Stimulated activated memory B cell treated with anti-CD40 and anti-IgM and Interleukin-4, amounts not matched to agents 10 μg/mL and 1 μg/mL and 100 μg/mL, for 72 hours (primary cell): ENCODE measurements around the gene POLR1G.
A peak's percentile ranks its signal among the peaks of the same experiment; 100 is the strongest.

ENCODE experiments used
- ATAC-seq: fragments of 150-1000 bp; cut with Tn5 transposase; 2 replicates; pipeline ENCODE4 v1.10.0; 2021
- H3K27ac Mint-ChIP-seq: one replicate; pipeline ENCODE4 v1.8.0; 2022; ENCODE audit warnings: mild to moderate bottlenecking, mixed read lengths
- H3K27me3 Mint-ChIP-seq: one replicate; pipeline ENCODE4 v1.8.0; 2022; ENCODE audit warnings: mixed read lengths
- H3K36me3 Mint-ChIP-seq: one replicate; pipeline ENCODE4 v1.8.0; 2022; ENCODE audit warnings: mixed read lengths
- H3K4me1 Mint-ChIP-seq: one replicate; pipeline ENCODE4 v1.8.0; 2022; ENCODE audit warnings: mixed read lengths
- H3K4me3 Mint-ChIP-seq: one replicate; pipeline ENCODE4 v1.8.0; 2022; ENCODE audit warnings: mild to moderate bottlenecking, moderate library complexity, mixed read lengths
- H3K9me3 Mint-ChIP-seq: one replicate; pipeline ENCODE4 v1.8.0; 2022; ENCODE audit warnings: mixed read lengths

POLR1G gene

GRCh38 chr19:45406226-45407090 lies at the start of gene POLR1G:
Gene POLR1G (plus strand): TSS chr19:45406644. CDS start chr19:45406697, 53 bp downstream.
- Mint-ChIP-seq H3K4me1 (peaks cover 58% of the 10 kb centered on the region), H3K27ac (peak within 1 kb of the TSS; percentile 88), H3K4me3 (peak within 1 kb of the TSS; percentile 88), H3K36me3 (peaks cover 13% of the 10 kb centered on the region), H3K27me3 (peaks cover 30% of the 10 kb centered on the region), H3K9me3 (no peaks in the 10 kb centered on the region)
- ATAC-seq: peak; percentile 90

GRCh38 chr19:45356760-45357444 lies 49.5 kb upstream of the POLR1G start:
- no peak overlapping the region for H3K27ac Mint-ChIP-seq
- peaks cover 77% of the 10 kb centered on the region for H3K36me3 Mint-ChIP-seq
- H3K4me3 Mint-ChIP-seq: no peak overlapping the region
- H3K27me3 Mint-ChIP-seq: no peaks in the 10 kb centered on the region
- H3K4me1 Mint-ChIP-seq: no peaks in the 10 kb centered on the region
- H3K9me3 Mint-ChIP-seq: no peaks in the 10 kb centered on the region
- no peak for ATAC-seq

GRCh38 chr19:45357445-45357783 lies 49.0 kb upstream of the POLR1G start:
- Mint-ChIP-seq H3K36me3 (peaks cover 80% of the 10 kb centered on the region), H3K4me1 (no peaks in the 10 kb centered on the region), H3K4me3 (no peak overlapping the region), H3K27me3 (no peaks in the 10 kb centered on the region), H3K27ac (no peak overlapping the region), H3K9me3 (no peaks in the 10 kb centered on the region)
- ATAC-seq: no peak

- no peak for ATAC-seq
- H3K4me3 Mint-ChIP-seq: no peak overlapping the region
- H3K27me3 Mint-ChIP-seq: no peaks in the 10 kb centered on the region
- H3K4me1 Mint-ChIP-seq: no peaks in the 10 kb centered on the region
- no peaks in the 10 kb centered on the region for H3K9me3 Mint-ChIP-seq
- peaks cover 78% of the 10 kb centered on the region for H3K36me3 Mint-ChIP-seq
- no peak overlapping the region for H3K27ac Mint-ChIP-seq
Observed at GRCh38 chr19:45358213-45358792, 48.1 kb upstream of the POLR1G start.

- no peak overlapping the region for H3K27ac Mint-ChIP-seq
- H3K9me3 Mint-ChIP-seq: no peaks in the 10 kb centered on the region
Observed at GRCh38 chr19:45361608-45362007, 44.8 kb upstream of the POLR1G start.

GRCh38 chr19:45362291-45362690 lies 44.2 kb upstream of the POLR1G start:
- no peak for ATAC-seq
- peaks cover 60% of the 10 kb centered on the region for H3K36me3 Mint-ChIP-seq
- H3K4me3 Mint-ChIP-seq: no peak overlapping the region
- no peaks in the 10 kb centered on the region for H3K27me3 Mint-ChIP-seq
- H3K9me3 Mint-ChIP-seq: no peaks in the 10 kb centered on the region
- no peak overlapping the region for H3K27ac Mint-ChIP-seq
- H3K4me1 Mint-ChIP-seq: no peaks in the 10 kb centered on the region

More at GRCh38 chr19:45361608-45362007, 44.8 kb upstream of the POLR1G start:
- Mint-ChIP-seq H3K4me1 (no peaks in the 10 kb centered on the region), H3K36me3 (peaks cover 67% of the 10 kb centered on the region), H3K4me3 (no peak overlapping the region), H3K27me3 (no peaks in the 10 kb centered on the region)
- no peak for ATAC-seq

- Mint-ChIP-seq H3K36me3 (peaks cover 45% of the 10 kb centered on the region), H3K27ac (no peak overlapping the region), H3K4me3 (no peak overlapping the region), H3K9me3 (no peaks in the 10 kb centered on the region), H3K27me3 (no peaks in the 10 kb centered on the region), H3K4me1 (peaks cover 10% of the 10 kb centered on the region)
- peak; percentile 49 for ATAC-seq
Observed at GRCh38 chr19:45363861-45364459, 42.5 kb upstream of the POLR1G start.

GRCh38 chr19:45364696-45365095 lies 41.7 kb upstream of the POLR1G start:
- ATAC-seq: no peak
- H3K36me3 Mint-ChIP-seq: peaks cover 38% of the 10 kb centered on the region
- H3K4me3 Mint-ChIP-seq: no peak overlapping the region
- no peaks in the 10 kb centered on the region for H3K9me3 Mint-ChIP-seq
- no peak overlapping the region for H3K27ac Mint-ChIP-seq
- peaks cover 13% of the 10 kb centered on the region for H3K4me1 Mint-ChIP-seq
- H3K27me3 Mint-ChIP-seq: no peaks in the 10 kb centered on the region

- Mint-ChIP-seq H3K9me3 (no peaks in the 10 kb centered on the region), H3K36me3 (peaks cover 15% of the 10 kb centered on the region), H3K27me3 (no peaks in the 10 kb centered on the region), H3K27ac (no peak overlapping the region), H3K4me1 (peaks cover 13% of the 10 kb centered on the region), H3K4me3 (no peak overlapping the region)
- no peak for ATAC-seq
Observed at GRCh38 chr19:45368127-45368526, 38.3 kb upstream of the POLR1G start.

- H3K4me3 Mint-ChIP-seq: no peak overlapping the region
- H3K4me1 Mint-ChIP-seq: peaks cover 13% of the 10 kb centered on the region
- ATAC-seq: no peak
- H3K9me3 Mint-ChIP-seq: no peaks in the 10 kb centered on the region
- no peak overlapping the region for H3K27ac Mint-ChIP-seq
- H3K27me3 Mint-ChIP-seq: no peaks in the 10 kb centered on the region
- peaks cover 10% of the 10 kb centered on the region for H3K36me3 Mint-ChIP-seq
Observed at GRCh38 chr19:45368737-45369340, 37.6 kb upstream of the POLR1G start.

GRCh38 chr19:45370410-45371204 lies 35.8 kb upstream of the POLR1G start, which contains the start of gene ERCC2:
Gene ERCC2 (minus strand): TSS chr19:45370573. CDS start chr19:45370540, 33 bp downstream.
- peaks cover 13% of the 10 kb centered on the region for H3K4me1 Mint-ChIP-seq
- H3K27ac Mint-ChIP-seq: peak within 1 kb of the TSS; percentile 73
- no peaks in the 10 kb centered on the region for H3K36me3 Mint-ChIP-seq
- peaks cover under 1% of the 10 kb centered on the region for H3K27me3 Mint-ChIP-seq
- peak within 1 kb of the TSS; percentile 82 for H3K4me3 Mint-ChIP-seq
- no peaks in the 10 kb centered on the region for H3K9me3 Mint-ChIP-seq
- ATAC-seq: peak; percentile 99

GRCh38 chr19:45376045-45376724 lies 30.3 kb upstream of the POLR1G start:
- Mint-ChIP-seq H3K27me3 (peaks cover 9% of the 10 kb centered on the region), H3K4me1 (no peaks in the 10 kb centered on the region), H3K4me3 (no peak overlapping the region), H3K36me3 (no peaks in the 10 kb centered on the region), H3K9me3 (no peaks in the 10 kb centered on the region), H3K27ac (no peak overlapping the region)
- ATAC-seq: no peak

- Mint-ChIP-seq H3K27ac (no peak overlapping the region), H3K4me1 (peaks cover 3% of the 10 kb centered on the region), H3K36me3 (no peaks in the 10 kb centered on the region)
Observed at GRCh38 chr19:45380107-45380506, 26.3 kb upstream of the POLR1G start.

GRCh38 chr19:45382426-45382825 lies 24.0 kb upstream of the POLR1G start:
- Mint-ChIP-seq H3K4me3 (no peak overlapping the region), H3K27me3 (peaks cover 33% of the 10 kb centered on the region), H3K4me1 (peaks cover 12% of the 10 kb centered on the region), H3K9me3 (no peaks in the 10 kb centered on the region), H3K36me3 (no peaks in the 10 kb centered on the region), H3K27ac (no peak overlapping the region)
- no peak for ATAC-seq

More at GRCh38 chr19:45380107-45380506, 26.3 kb upstream of the POLR1G start:
- no peak for ATAC-seq
- no peaks in the 10 kb centered on the region for H3K9me3 Mint-ChIP-seq
- H3K27me3 Mint-ChIP-seq: peaks cover 23% of the 10 kb centered on the region
- H3K4me3 Mint-ChIP-seq: no peak overlapping the region
